ENCODE results near the gene GRK3.
"Not testable (repeated sequence)": the region's sequence is repeated elsewhere in the genome, so short reads cannot be mapped to it uniquely, and the experiment has no call there.

Gene GRK3

GRCh38 chr22:25540908-25541660 is 23.4 kb upstream of the GRK3 start:
- H3K4me3 ChIP-seq (ENCODE audit: low read length), result no peak overlapping the region
- H3K9me3 ChIP-seq (ENCODE audit: low read length), result no peaks in the 10 kb centered on the region
- H3K36me3 ChIP-seq (ENCODE audit: insufficient read depth, low read length), result no peaks in the 10 kb centered on the region
- no peaks in the 10 kb centered on the region for H3K27me3 ChIP-seq (ENCODE audit: insufficient read depth, low read length)
- no peaks in the 10 kb centered on the region for H3K4me1 ChIP-seq (ENCODE audit: insufficient read depth, low read length)
- H2AFZ ChIP-seq (ENCODE audit: low read depth, low read length), result no peak overlapping the region

- H3K4me3 ChIP-seq (ENCODE audit: low read length), result no peak overlapping the region
- H3K36me3 ChIP-seq (ENCODE audit: insufficient read depth, low read length), result no peaks in the 10 kb centered on the region
Measured at GRCh38 chr22:25542191-25542590, 22.3 kb upstream of the GRK3 start.

GRCh38 chr22:25542720-25543402 is 21.6 kb upstream of the GRK3 start:
- Histone ChIP-seq H3K27me3 (ENCODE audit: insufficient read depth, low read length) (no peaks in the 10 kb centered on the region), H3K36me3 (ENCODE audit: insufficient read depth, low read length) (no peaks in the 10 kb centered on the region), H3K4me1 (ENCODE audit: insufficient read depth, low read length) (no peaks in the 10 kb centered on the region), H3K9me3 (ENCODE audit: low read length) (no peaks in the 10 kb centered on the region), H2AFZ (ENCODE audit: low read depth, low read length) (no peak overlapping the region), H3K4me3 (ENCODE audit: low read length) (no peak overlapping the region)

More at GRCh38 chr22:25542191-25542590, 22.3 kb upstream of the GRK3 start:
- Histone ChIP-seq H3K9me3 (ENCODE audit: low read length) (no peaks in the 10 kb centered on the region), H3K4me1 (ENCODE audit: insufficient read depth, low read length) (no peaks in the 10 kb centered on the region), H3K27me3 (ENCODE audit: insufficient read depth, low read length) (no peaks in the 10 kb centered on the region), H2AFZ (ENCODE audit: low read depth, low read length) (no peak overlapping the region)

GRCh38 chr22:25545146-25545545 is 19.3 kb upstream of the GRK3 start:
- no peaks in the 10 kb centered on the region for H3K27me3 ChIP-seq (ENCODE audit: insufficient read depth, low read length)
- H2AFZ ChIP-seq (ENCODE audit: low read depth, low read length), result no peak overlapping the region
- no peaks in the 10 kb centered on the region for H3K9me3 ChIP-seq (ENCODE audit: low read length)
- no peaks in the 10 kb centered on the region for H3K36me3 ChIP-seq (ENCODE audit: insufficient read depth, low read length)
- H3K4me3 ChIP-seq (ENCODE audit: low read length), result no peak overlapping the region
- H3K4me1 ChIP-seq (ENCODE audit: insufficient read depth, low read length), result no peaks in the 10 kb centered on the region

- no peaks in the 10 kb centered on the region for H3K4me1 ChIP-seq (ENCODE audit: insufficient read depth, low read length)
- no peaks in the 10 kb centered on the region for H3K36me3 ChIP-seq (ENCODE audit: insufficient read depth, low read length)
- H3K27me3 ChIP-seq (ENCODE audit: insufficient read depth, low read length), result no peaks in the 10 kb centered on the region
Measured at GRCh38 chr22:25545672-25546071, 18.8 kb upstream of the GRK3 start.

GRCh38 chr22:25546242-25546641 is 18.2 kb upstream of the GRK3 start:
- Histone ChIP-seq H3K36me3 (ENCODE audit: insufficient read depth, low read length) (no peaks in the 10 kb centered on the region), H3K4me1 (ENCODE audit: insufficient read depth, low read length) (no peaks in the 10 kb centered on the region), H3K27me3 (ENCODE audit: insufficient read depth, low read length) (no peaks in the 10 kb centered on the region), H2AFZ (ENCODE audit: low read depth, low read length) (no peak overlapping the region), H3K9me3 (ENCODE audit: low read length) (peaks cover 2% of the 10 kb centered on the region), H3K4me3 (ENCODE audit: low read length) (no peak overlapping the region)

More at GRCh38 chr22:25545672-25546071, 18.8 kb upstream of the GRK3 start:
- Histone ChIP-seq H2AFZ (ENCODE audit: low read depth, low read length) (no peak overlapping the region), H3K4me3 (ENCODE audit: low read length) (no peak overlapping the region), H3K9me3 (ENCODE audit: low read length) (peaks cover under 1% of the 10 kb centered on the region)

GRCh38 chr22:25546751-25547150 is 17.7 kb upstream of the GRK3 start:
- Histone ChIP-seq H3K27me3 (ENCODE audit: insufficient read depth, low read length) (no peaks in the 10 kb centered on the region), H2AFZ (ENCODE audit: low read depth, low read length) (no peak overlapping the region), H3K4me3 (ENCODE audit: low read length) (no peak overlapping the region), H3K9me3 (ENCODE audit: low read length) (peaks cover 2% of the 10 kb centered on the region), H3K4me1 (ENCODE audit: insufficient read depth, low read length) (no peaks in the 10 kb centered on the region), H3K36me3 (ENCODE audit: insufficient read depth, low read length) (no peaks in the 10 kb centered on the region)

GRCh38 chr22:25548866-25549464 is 15.5 kb upstream of the GRK3 start:
- H3K27me3 ChIP-seq (ENCODE audit: insufficient read depth, low read length), result no peaks in the 10 kb centered on the region
- no peaks in the 10 kb centered on the region for H3K4me1 ChIP-seq (ENCODE audit: insufficient read depth, low read length)
- H3K36me3 ChIP-seq (ENCODE audit: insufficient read depth, low read length), result no peaks in the 10 kb centered on the region
- no peak overlapping the region for H3K4me3 ChIP-seq (ENCODE audit: low read length)
- H3K9me3 ChIP-seq (ENCODE audit: low read length), result peaks cover 2% of the 10 kb centered on the region
- no peak overlapping the region for H2AFZ ChIP-seq (ENCODE audit: low read depth, low read length)

GRCh38 chr22:25551396-25551795 is 13.1 kb upstream of the GRK3 start:
- H3K9me3 ChIP-seq (ENCODE audit: low read length), result peaks cover 2% of the 10 kb centered on the region
- H2AFZ ChIP-seq (ENCODE audit: low read depth, low read length), result no peak overlapping the region
- H3K4me1 ChIP-seq (ENCODE audit: insufficient read depth, low read length), result peaks cover 11% of the 10 kb centered on the region
- no peaks in the 10 kb centered on the region for H3K27me3 ChIP-seq (ENCODE audit: insufficient read depth, low read length)
- no peak overlapping the region for H3K4me3 ChIP-seq (ENCODE audit: low read length)
- no peaks in the 10 kb centered on the region for H3K36me3 ChIP-seq (ENCODE audit: insufficient read depth, low read length)

GRCh38 chr22:25552405-25552804 is 12.1 kb upstream of the GRK3 start:
- not testable (repeated sequence) for H3K9me3 ChIP-seq (ENCODE audit: low read length); H2AFZ ChIP-seq (ENCODE audit: low read depth, low read length); H3K27me3 ChIP-seq (ENCODE audit: insufficient read depth, low read length); H3K36me3 ChIP-seq (ENCODE audit: insufficient read depth, low read length); H3K4me3 ChIP-seq (ENCODE audit: low read length)
- H3K4me1 ChIP-seq (ENCODE audit: insufficient read depth, low read length), result peaks cover 11% of the 10 kb centered on the region

- no peaks in the 10 kb centered on the region for H3K36me3 ChIP-seq (ENCODE audit: insufficient read depth, low read length)
- peaks cover 2% of the 10 kb centered on the region for H3K9me3 ChIP-seq (ENCODE audit: low read length)
- H3K4me1 ChIP-seq (ENCODE audit: insufficient read depth, low read length), result peaks cover 11% of the 10 kb centered on the region
- no peak overlapping the region for H2AFZ ChIP-seq (ENCODE audit: low read depth, low read length)
- no peak overlapping the region for H3K4me3 ChIP-seq (ENCODE audit: low read length)
- H3K27me3 ChIP-seq (ENCODE audit: insufficient read depth, low read length), result no peaks in the 10 kb centered on the region
Measured at GRCh38 chr22:25553131-25553530, 11.3 kb upstream of the GRK3 start.

GRCh38 chr22:25554238-25554671 is 10.2 kb upstream of the GRK3 start:
- peaks cover 11% of the 10 kb centered on the region for H3K4me1 ChIP-seq (ENCODE audit: insufficient read depth, low read length)
- no peaks in the 10 kb centered on the region for H3K36me3 ChIP-seq (ENCODE audit: insufficient read depth, low read length)
- peaks cover 2% of the 10 kb centered on the region for H3K9me3 ChIP-seq (ENCODE audit: low read length)
- no peak overlapping the region for H3K4me3 ChIP-seq (ENCODE audit: low read length)
- no peaks in the 10 kb centered on the region for H3K27me3 ChIP-seq (ENCODE audit: insufficient read depth, low read length)
- H2AFZ ChIP-seq (ENCODE audit: low read depth, low read length), result no peak overlapping the region

GRCh38 chr22:25554689-25555088 is 9.8 kb upstream of the GRK3 start:
- Histone ChIP-seq H2AFZ (ENCODE audit: low read depth, low read length) (no peak overlapping the region), H3K4me1 (ENCODE audit: insufficient read depth, low read length) (peaks cover 11% of the 10 kb centered on the region), H3K36me3 (ENCODE audit: insufficient read depth, low read length) (no peaks in the 10 kb centered on the region), H3K4me3 (ENCODE audit: low read length) (no peak overlapping the region), H3K9me3 (ENCODE audit: low read length) (peaks cover 2% of the 10 kb centered on the region), H3K27me3 (ENCODE audit: insufficient read depth, low read length) (no peaks in the 10 kb centered on the region)
